Cortex of kidney (tissue), 1 donor: ENCODE measurements around the gene MPHOSPH9.
"Not testable (repeated sequence)": the region's sequence is repeated elsewhere in the genome, so short reads cannot be mapped to it uniquely, and the experiment has no call there.

ENCODE experiments used
- DNase-seq: peaks from one replicate; lab custom pipeline; 2025; lab: John Stamatoyannopoulos, UW

Gene MPHOSPH9

GRCh38 chr12:123225443-123225842, 7.5 kb downstream of the MPHOSPH9 start:
- DNase-seq: no peak

GRCh38 chr12:123223241-123223668, 9.7 kb downstream of the MPHOSPH9 start:
- DNase-seq: no peak

- DNase-seq: not testable (repeated sequence)
Observed at GRCh38 chr12:123207815-123208214, 25.1 kb downstream of the MPHOSPH9 start.

- not testable (repeated sequence) for DNase-seq
Observed at GRCh38 chr12:123206794-123207193, 26.1 kb downstream of the MPHOSPH9 start.

- DNase-seq: no peak
Observed at GRCh38 chr12:123200414-123200813, 32.5 kb downstream of the MPHOSPH9 start.

GRCh38 chr12:123199936-123200335, 33.0 kb downstream of the MPHOSPH9 start:
- DNase-seq: no peak

- no peak for DNase-seq
Observed at GRCh38 chr12:123187637-123188036, 45.3 kb downstream of the MPHOSPH9 start.

GRCh38 chr12:123180171-123180570, 52.8 kb downstream of the MPHOSPH9 start:
- DNase-seq: no peak

- no peak for DNase-seq
Observed at GRCh38 chr12:123171967-123172366, 61.0 kb downstream of the MPHOSPH9 start.

GRCh38 chr12:123167329-123167728, 65.6 kb downstream of the MPHOSPH9 start:
- no peak for DNase-seq

GRCh38 chr12:123165537-123165936, 67.4 kb downstream of the MPHOSPH9 start:
- no peak for DNase-seq

- no peak for DNase-seq
Observed at GRCh38 chr12:123164710-123165261, 68.2 kb downstream of the MPHOSPH9 start.

- no peak for DNase-seq
Observed at GRCh38 chr12:123164222-123164621, 68.7 kb downstream of the MPHOSPH9 start.

- no peak for DNase-seq
Observed at GRCh38 chr12:123163227-123163626, 69.7 kb downstream of the MPHOSPH9 start.

- DNase-seq: no peak
Observed at GRCh38 chr12:123160801-123161487, 72.0 kb downstream of the MPHOSPH9 start.

- DNase-seq: no peak
Observed at GRCh38 chr12:123153906-123154305, 79.0 kb downstream of the MPHOSPH9 start.

GRCh38 chr12:123152833-123153232, 80.1 kb downstream of the MPHOSPH9 start:
- no peak for DNase-seq

GRCh38 chr12:123151457-123152454, 81.2 kb downstream of the MPHOSPH9 start:
- DNase-seq: no peak

- no peak for DNase-seq
Observed at GRCh38 chr12:123150744-123151456, 82.0 kb downstream of the MPHOSPH9 start, which contains the start of gene PITPNM2. TSS of gene PITPNM2 (minus strand) at chr12:123151090. CDS start at chr12:123034590, 116,500 bp downstream.

GRCh38 chr12:123150275-123150743, 82.6 kb downstream of the MPHOSPH9 start:
- no peak for DNase-seq

- DNase-seq: no peak
Observed at GRCh38 chr12:123149501-123150274, 83.3 kb downstream of the MPHOSPH9 start.
